ENCODE data around the gene KANTR. TPM values are rescaled to one million over a fixed set of nuclear protein-coding genes. Genes with fewer than 3 reads are reported as not detected.
A peak's percentile ranks its signal among the peaks of the same experiment; 100 is the strongest.

KANTR gene
- total RNA-seq, 2 experiments from 2014 or later = 5.9 to 6.4 TPM

GRCh38 chrX:53084043-53084570, 9.8 kb upstream of the KANTR start:
- Mint-ChIP-seq H3K27ac (peak overlapping the region; percentile 95), H3K9me3 (no peaks in the 10 kb centered on the region), H3K4me1 (ENCODE audit: low read depth) (peaks cover 66% of the 10 kb centered on the region), H3K4me3 (peak overlapping the region; percentile 90), H3K27me3 (no peaks in the 10 kb centered on the region), H3K36me3 (peaks cover 38% of the 10 kb centered on the region)
- no peak for DNase-seq
- ChIA-PET POLR2A (no interaction called here), CTCF (no interaction called here)
- intact Hi-C loops (cut with micrococcal nuclease) = loop anchor here (10.0 kb wide), 1 partner anchor 961 kb away; the partner anchor contains the start of gene PHF8

GRCh38 chrX:53084863-53085262, 9.1 kb upstream of the KANTR start:
- DNase-seq = no peak
- Mint-ChIP-seq H3K4me3 (no peak overlapping the region), H3K4me1 (ENCODE audit: low read depth) (peaks cover 69% of the 10 kb centered on the region), H3K27ac (no peak overlapping the region), H3K36me3 (peaks cover 38% of the 10 kb centered on the region), H3K9me3 (no peaks in the 10 kb centered on the region), H3K27me3 (no peaks in the 10 kb centered on the region)
- intact Hi-C loops (cut with micrococcal nuclease) = loop anchor here (10.0 kb wide), 1 partner anchor 960 kb away; the partner anchor contains the start of gene PHF8
- POLR2A ChIA-PET = no interaction called here
- CTCF ChIA-PET = no interaction called here

GRCh38 chrX:53085661-53086229, 8.2 kb upstream of the KANTR start:
- no peak for DNase-seq
- intact Hi-C loops (cut with micrococcal nuclease) = loop anchor here (10.0 kb wide), 1 partner anchor 959 kb away; the partner anchor contains the start of gene PHF8
- H3K36me3 Mint-ChIP-seq = peaks cover 38% of the 10 kb centered on the region
- H3K4me3 Mint-ChIP-seq = no peak overlapping the region
- H3K9me3 Mint-ChIP-seq = no peaks in the 10 kb centered on the region
- ChIA-PET CTCF (no interaction called here), POLR2A (no interaction called here)
- peaks cover 67% of the 10 kb centered on the region for H3K4me1 Mint-ChIP-seq (ENCODE audit: low read depth)
- H3K27ac Mint-ChIP-seq = peak overlapping the region; percentile 16
- H3K27me3 Mint-ChIP-seq = no peaks in the 10 kb centered on the region

GRCh38 chrX:53086464-53086863, 7.5 kb upstream of the KANTR start:
- Mint-ChIP-seq H3K4me1 (ENCODE audit: low read depth) (peaks cover 64% of the 10 kb centered on the region), H3K36me3 (peaks cover 38% of the 10 kb centered on the region), H3K9me3 (no peaks in the 10 kb centered on the region), H3K4me3 (no peak overlapping the region), H3K27me3 (no peaks in the 10 kb centered on the region), H3K27ac (peak overlapping the region; percentile 16)
- no peak for DNase-seq
- POLR2A ChIA-PET = no interaction called here
- CTCF ChIA-PET = no interaction called here
- intact Hi-C loops (cut with micrococcal nuclease) = loop anchor here (10.0 kb wide), 1 partner anchor 958 kb away; the partner anchor contains the start of gene PHF8

GRCh38 chrX:53087388-53087831, 6.5 kb upstream of the KANTR start:
- H3K9me3 Mint-ChIP-seq = no peaks in the 10 kb centered on the region
- peaks cover 64% of the 10 kb centered on the region for H3K4me1 Mint-ChIP-seq (ENCODE audit: low read depth)
- H3K27ac Mint-ChIP-seq = peak overlapping the region; percentile 93
- ChIA-PET CTCF (interaction anchor here (0.9 kb wide), 1 partner anchor 12 kb away, joined by 3 read pairs; no protein-coding TSS in a partner anchor), POLR2A (interaction anchor here (0.9 kb wide), 1 partner anchor 14 kb away, joined by 3 read pairs; no protein-coding TSS in a partner anchor)
- no peak overlapping the region for H3K4me3 Mint-ChIP-seq
- H3K27me3 Mint-ChIP-seq = no peaks in the 10 kb centered on the region
- peaks cover 38% of the 10 kb centered on the region for H3K36me3 Mint-ChIP-seq
- intact Hi-C loops (cut with micrococcal nuclease) = loop anchor here (10.0 kb wide), 1 partner anchor 957 kb away; the partner anchor contains the start of gene PHF8
- no peak for DNase-seq

- POLR2A ChIA-PET = no interaction called here
- CTCF ChIA-PET = interaction anchor here (2.6 kb wide), 1 partner anchor 16 kb away, joined by 12 read pairs; no protein-coding TSS in a partner anchor
- Mint-ChIP-seq H3K36me3 (peaks cover 33% of the 10 kb centered on the region), H3K9me3 (no peaks in the 10 kb centered on the region), H3K4me1 (ENCODE audit: low read depth) (peaks cover 62% of the 10 kb centered on the region), H3K4me3 (peak overlapping the region; percentile 80), H3K27me3 (no peaks in the 10 kb centered on the region), H3K27ac (peak overlapping the region; percentile 93)
- intact Hi-C loops (cut with micrococcal nuclease) = loop anchor here (10.0 kb wide), 1 partner anchor 956 kb away; the partner anchor contains the start of gene PHF8
- DNase-seq = peak; percentile 87
Observed at GRCh38 chrX:53088136-53088974, 5.6 kb upstream of the KANTR start.

- Mint-ChIP-seq H3K36me3 (peaks cover 25% of the 10 kb centered on the region), H3K27ac (peak overlapping the region; percentile 93), H3K4me3 (peak overlapping the region; percentile 80), H3K9me3 (no peaks in the 10 kb centered on the region), H3K4me1 (ENCODE audit: low read depth) (peaks cover 53% of the 10 kb centered on the region), H3K27me3 (no peaks in the 10 kb centered on the region)
- POLR2A ChIA-PET = no interaction called here
- peak; percentile 53 for DNase-seq
- intact Hi-C loops (cut with micrococcal nuclease) = loop anchor here (1.0 to 10.0 kb wide), 2 partner anchors 18 to 955 kb away; partner anchors contain the start of gene PHF8
- CTCF ChIA-PET = interaction anchor here (0.6 to 2.6 kb wide), 4 partner anchors 11 to 514 kb away, joined by 3 to 12 read pairs (median 3); no protein-coding TSS in a partner anchor
Observed at GRCh38 chrX:53089224-53089842, 4.6 kb upstream of the KANTR start.

GRCh38 chrX:53089925-53090324, 4.0 kb upstream of the KANTR start:
- DNase-seq = no peak
- intact Hi-C loops (cut with micrococcal nuclease) = loop anchor here (1.0 to 10.0 kb wide), 4 partner anchors 19 to 955 kb away; partner anchors contain the start of gene PHF8
- Mint-ChIP-seq H3K36me3 (peaks cover 19% of the 10 kb centered on the region), H3K27me3 (no peaks in the 10 kb centered on the region), H3K9me3 (no peaks in the 10 kb centered on the region), H3K4me1 (ENCODE audit: low read depth) (peaks cover 49% of the 10 kb centered on the region), H3K27ac (no peak overlapping the region), H3K4me3 (no peak overlapping the region)
- ChIA-PET POLR2A (interaction anchor here (1.4 kb wide), 1 partner anchor 8 kb away, joined by 3 read pairs; the partner anchor contains the start of gene TSPYL2), CTCF (interaction anchor here (0.6 to 2.6 kb wide), 5 partner anchors 12 to 515 kb away, joined by 3 to 12 read pairs (median 3); no protein-coding TSS in a partner anchor)

GRCh38 chrX:53091354-53091753, 2.6 kb upstream of the KANTR start:
- Mint-ChIP-seq H3K4me1 (ENCODE audit: low read depth) (peaks cover 43% of the 10 kb centered on the region), H3K27me3 (no peaks in the 10 kb centered on the region), H3K27ac (no peak overlapping the region), H3K4me3 (no peak overlapping the region), H3K9me3 (no peaks in the 10 kb centered on the region), H3K36me3 (peaks cover 11% of the 10 kb centered on the region)
- intact Hi-C loops (cut with micrococcal nuclease) = loop anchor here (5.0 to 10.0 kb wide), 2 partner anchors 93 to 94 kb away; no protein-coding TSS in a partner anchor
- no peak for DNase-seq
- ChIA-PET POLR2A (interaction anchor here (1.4 kb wide), 1 partner anchor 10 kb away, joined by 3 read pairs; the partner anchor contains the start of gene TSPYL2), CTCF (no interaction called here)

GRCh38 chrX:53093177-53093655, 726 bp upstream of the KANTR start:
- no peaks in the 10 kb centered on the region for H3K27me3 Mint-ChIP-seq
- H3K9me3 Mint-ChIP-seq = no peaks in the 10 kb centered on the region
- H3K4me1 Mint-ChIP-seq (ENCODE audit: low read depth) = peaks cover 24% of the 10 kb centered on the region
- CTCF ChIA-PET = no interaction called here
- peaks cover 3% of the 10 kb centered on the region for H3K36me3 Mint-ChIP-seq
- H3K27ac Mint-ChIP-seq = peak overlapping the region; percentile 91
- POLR2A ChIA-PET = no interaction called here
- DNase-seq = peak; percentile 87
- peak overlapping the region; percentile 90 for H3K4me3 Mint-ChIP-seq
- intact Hi-C loops (cut with micrococcal nuclease) = loop anchor here (1.0 to 10.0 kb wide), 4 partner anchors 22 to 132 kb away; partner anchors contain the start of gene KDM5C

- ChIA-PET POLR2A (interaction anchor here (1.7 kb wide), 1 partner anchor 12 kb away, joined by 5 read pairs; the partner anchor contains the start of gene TSPYL2), CTCF (no interaction called here)
- intact Hi-C loops (cut with micrococcal nuclease) = loop anchor here (5.0 to 10.0 kb wide), 2 partner anchors 90 to 97 kb away; no protein-coding TSS in a partner anchor
- Mint-ChIP-seq H3K9me3 (no peaks in the 10 kb centered on the region), H3K27ac (peak overlapping the region; percentile 91), H3K27me3 (no peaks in the 10 kb centered on the region), H3K4me1 (ENCODE audit: low read depth) (peaks cover 12% of the 10 kb centered on the region), H3K36me3 (no peaks in the 10 kb centered on the region), H3K4me3 (peak overlapping the region; percentile 90)
- no peak for DNase-seq
Observed at GRCh38 chrX:53094582-53094905, 602 bp downstream of the KANTR start.
